DMS114 treated with DMSO at 0.1 percent for 48 hours (cell line): ENCODE measurements around the gene FAM151B.
A peak's percentile ranks its signal among the peaks of the same experiment; 100 is the strongest.
"Not testable (repeated sequence)": the region's sequence is repeated elsewhere in the genome, so short reads cannot be mapped to it uniquely, and the experiment has no call there.

Experiments used
- DNase-seq: peaks from one replicate; lab custom pipeline; 2025; ENCODE audit not compliant: unreplicated experiment; lab: John Stamatoyannopoulos, UW

FAM151B gene

DNA sequence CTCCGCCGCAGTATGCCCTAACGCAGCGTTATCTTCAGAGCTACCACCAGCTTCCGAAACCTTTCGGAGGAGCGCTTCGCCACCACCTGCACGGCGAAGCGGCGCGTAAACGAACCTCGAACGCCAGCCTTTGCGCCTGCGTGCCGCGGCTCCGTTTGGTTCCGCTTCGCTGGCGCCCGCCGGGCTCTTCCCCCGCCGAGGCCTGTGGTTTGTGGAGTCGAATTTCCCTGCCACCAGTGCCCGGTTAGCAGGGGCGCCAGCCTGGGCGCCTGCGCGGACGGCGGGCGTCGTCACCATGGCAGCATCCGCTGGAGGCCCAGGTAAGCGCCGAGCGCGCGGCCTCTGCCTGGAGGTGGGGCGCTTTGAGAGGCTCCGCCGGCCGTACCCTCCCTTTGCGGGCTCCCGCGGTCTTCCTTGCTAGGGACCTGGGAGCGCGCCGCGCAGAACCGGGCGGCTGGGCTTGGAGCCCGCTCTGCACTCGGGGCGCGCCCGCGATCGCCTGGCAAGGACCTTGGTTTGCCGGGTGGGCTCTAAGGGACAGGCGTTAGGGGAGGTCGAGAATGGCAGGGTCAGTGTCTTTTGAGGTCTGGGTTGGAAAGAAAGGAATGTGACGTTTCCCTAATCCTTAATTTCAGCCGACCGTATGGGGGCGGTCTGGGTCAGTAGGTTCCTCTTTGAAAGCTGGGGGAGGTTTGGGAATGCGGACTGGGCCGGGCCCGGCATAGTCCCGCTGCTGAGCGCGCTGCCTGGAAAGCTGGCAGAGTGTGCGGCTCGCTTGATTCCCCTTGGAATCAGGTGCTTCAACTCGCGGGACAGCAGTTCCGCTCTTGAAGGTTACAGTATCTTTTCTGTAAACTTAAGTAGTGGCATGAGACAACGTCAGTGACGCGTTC is at the start of gene FAM151B:
Gene FAM151B (plus strand): TSS at position 272 of the 893 bp plus-strand sequence. CDS start 24 bp downstream, at position 296.
- peak; percentile 65 for DNase-seq

GRCh38 chr5:80438739-80439138 is 49.2 kb upstream of the FAM151B start:
- no peak for DNase-seq

- DNase-seq: no peak
Observed at GRCh38 chr5:80439213-80439612, 48.7 kb upstream of the FAM151B start.

DNA sequence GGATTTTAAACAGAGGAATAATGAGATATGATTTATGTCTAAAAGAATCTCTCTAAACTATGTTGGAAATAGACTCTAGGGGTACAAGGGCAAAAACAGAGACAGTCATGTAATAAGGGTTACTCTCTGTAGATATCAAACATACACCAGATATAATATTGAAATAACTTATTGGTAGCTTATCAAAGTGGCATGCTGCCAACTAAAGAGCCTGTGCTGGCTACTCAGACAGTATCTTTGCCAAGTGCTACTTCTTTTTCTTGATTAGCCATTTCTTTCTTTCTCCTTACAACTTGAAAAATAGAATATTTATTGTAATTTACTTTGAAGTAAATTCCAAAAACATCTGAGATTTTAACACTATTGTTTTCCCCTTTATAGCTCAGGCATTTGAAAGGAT is 45.2 kb upstream of the FAM151B start:
- DNase-seq: no peak

- DNase-seq: no peak
Observed at GRCh38 chr5:80453366-80453765, 34.5 kb upstream of the FAM151B start.

- no peak for DNase-seq
Observed at GRCh38 chr5:80463269-80463668, 24.6 kb upstream of the FAM151B start.

DNA sequence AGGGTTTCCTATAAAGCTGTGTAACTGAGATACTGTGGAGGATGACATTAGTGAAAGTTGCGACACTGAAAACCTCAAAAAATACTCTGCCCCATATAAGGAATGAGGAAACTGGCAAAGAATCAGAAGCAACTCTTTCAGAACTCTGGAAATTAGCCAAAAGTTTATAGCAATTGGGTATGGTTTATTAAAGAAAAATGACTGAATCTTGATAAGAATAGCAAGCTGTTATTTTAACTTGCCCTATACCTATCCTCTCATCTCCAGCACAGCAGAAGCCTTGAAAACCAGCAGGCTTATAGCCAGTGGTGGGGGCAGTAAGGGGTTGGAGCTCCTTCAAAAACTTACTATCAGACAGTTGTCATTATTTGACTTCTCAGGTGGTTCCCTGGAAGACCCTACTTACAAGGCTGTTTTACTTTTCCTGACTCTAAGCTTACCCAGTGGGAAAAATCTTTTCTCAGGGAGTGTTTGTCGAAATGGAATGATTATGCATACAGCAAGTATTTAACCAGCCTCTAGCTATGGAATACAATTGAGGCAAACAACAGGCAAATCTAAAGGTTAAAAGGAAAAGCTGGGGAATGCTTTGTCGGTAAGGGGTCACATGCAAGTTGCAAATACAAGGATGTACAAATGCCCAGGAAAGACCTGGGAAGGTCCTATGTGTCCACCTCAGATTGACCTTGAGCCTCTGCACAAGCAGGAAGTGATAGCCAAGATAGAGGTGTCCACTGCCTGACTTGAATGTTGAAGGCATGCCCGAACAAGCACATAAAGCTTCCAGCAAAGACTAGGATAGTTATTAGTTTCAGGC is 21.0 kb upstream of the FAM151B start:
- DNase-seq: no peak

GRCh38 chr5:80468131-80468530 is 19.8 kb upstream of the FAM151B start:
- DNase-seq: no peak

DNA sequence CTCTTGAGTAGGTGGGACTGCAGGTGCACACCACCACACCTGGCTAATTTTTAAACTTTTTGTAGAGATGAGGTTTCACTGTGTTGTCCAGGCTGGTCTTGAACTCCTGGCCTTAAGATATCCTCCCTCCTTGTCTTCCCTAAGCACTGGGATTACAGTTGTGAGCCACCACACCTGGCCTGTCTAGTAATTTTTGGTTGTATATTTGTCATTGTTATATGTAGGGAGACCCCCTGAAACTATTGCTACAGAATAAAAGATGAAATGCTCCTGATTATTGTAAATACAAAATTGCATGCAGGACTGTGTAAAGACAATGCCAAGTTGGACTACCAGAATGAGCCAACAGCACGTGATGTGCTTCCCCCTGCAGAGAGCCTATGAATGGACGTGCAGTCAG is 17.3 kb upstream of the FAM151B start:
- DNase-seq: not testable (repeated sequence)

DNA sequence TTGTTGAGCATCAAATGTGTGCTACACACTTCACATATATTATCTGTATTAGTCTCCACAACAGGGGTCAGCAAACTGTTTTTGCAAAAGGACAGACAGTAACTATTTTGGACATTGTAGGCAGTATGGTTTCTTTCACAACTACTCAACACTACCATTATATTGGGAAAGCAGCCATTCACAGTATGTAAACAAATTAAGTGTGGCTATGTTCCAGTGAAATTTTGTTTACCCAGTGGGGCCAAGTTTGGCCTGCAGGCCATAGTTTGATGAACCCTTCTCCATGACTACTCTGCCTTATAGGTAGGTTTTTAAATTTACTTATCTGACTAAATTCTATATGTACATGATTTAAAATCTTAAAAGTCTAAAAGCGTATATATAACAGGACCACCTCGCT is 13.0 kb upstream of the FAM151B start:
- no peak for DNase-seq

DNA sequence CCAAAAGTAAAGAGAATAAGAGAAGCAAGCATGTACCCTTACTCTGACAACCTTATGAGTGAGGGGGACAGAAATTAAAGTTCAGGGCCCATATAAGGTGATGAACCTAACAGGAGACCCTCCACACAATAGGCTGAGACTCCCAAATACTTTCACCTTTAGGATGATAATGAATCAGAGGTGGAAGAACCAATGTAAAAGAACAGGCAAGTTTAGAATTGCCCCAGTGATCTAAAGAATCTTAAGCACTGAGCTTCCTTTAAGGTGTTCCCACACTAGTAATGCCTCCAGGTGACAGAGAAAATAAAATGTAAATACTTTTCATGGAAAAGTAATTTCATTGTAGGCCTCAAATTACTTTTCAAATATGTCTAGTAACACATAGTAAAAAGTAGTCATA is 8.2 kb upstream of the FAM151B start:
- no peak for DNase-seq

- DNase-seq: no peak
Observed at GRCh38 chr5:80480354-80480753, 7.5 kb upstream of the FAM151B start.

DNA sequence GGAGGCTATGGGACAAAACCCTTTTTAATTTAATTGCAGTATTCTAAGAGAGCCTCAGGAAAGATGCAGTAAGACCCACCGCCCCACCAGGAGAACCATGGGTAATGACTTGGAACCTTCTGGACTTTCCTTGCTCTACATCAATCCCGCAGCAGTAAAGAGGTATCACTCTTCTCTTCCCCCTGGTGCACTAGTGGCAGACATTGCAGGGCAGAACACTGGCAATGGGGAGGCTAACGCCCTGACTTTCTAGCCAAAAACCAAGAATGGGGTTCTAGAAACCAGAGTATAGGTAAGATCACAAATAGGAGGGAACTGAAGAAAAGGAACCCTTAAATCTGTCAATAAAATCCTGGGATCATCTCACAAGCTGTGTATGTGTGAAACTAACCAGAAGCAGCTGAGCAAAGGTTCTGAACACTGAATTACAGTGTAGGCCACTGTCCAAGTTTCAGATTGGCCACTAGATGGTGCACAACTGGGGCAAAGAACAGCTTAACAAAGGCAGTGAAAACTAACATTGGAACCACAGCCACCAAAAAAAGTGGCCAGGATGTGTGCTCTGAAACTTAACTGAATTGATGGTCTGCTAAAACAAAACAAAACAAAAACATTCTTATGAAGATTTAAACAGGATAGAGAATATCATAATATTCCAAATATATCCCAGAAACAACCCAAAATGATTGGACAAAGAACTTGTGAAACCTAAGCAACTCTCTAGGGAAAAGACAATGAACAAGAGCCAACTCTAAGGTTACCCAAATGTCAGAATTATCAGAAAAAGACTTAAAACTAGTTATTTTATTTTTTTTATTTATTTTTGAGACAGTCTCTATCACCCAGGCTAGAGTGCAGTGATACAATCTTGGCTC is 6.6 kb upstream of the FAM151B start:
- DNase-seq: peak; percentile 56

DNA sequence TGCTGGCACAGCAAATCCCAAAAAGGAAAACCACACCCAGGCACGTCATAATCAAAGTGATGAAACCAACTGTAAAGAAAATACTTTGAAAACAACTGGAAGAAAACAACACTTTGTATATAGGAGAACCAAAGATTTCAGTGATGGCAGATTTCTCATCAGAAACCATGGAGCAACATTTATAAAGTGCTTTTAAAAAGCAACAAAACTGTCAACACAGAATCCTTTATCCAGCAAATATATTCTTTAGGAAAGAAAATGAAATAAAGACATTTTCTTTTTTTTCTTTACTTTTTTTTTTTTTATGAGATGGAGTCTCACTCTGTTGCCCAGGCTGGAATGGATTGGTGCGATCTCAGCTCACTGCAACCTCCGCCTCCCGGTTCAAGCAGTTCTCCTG is 5.3 kb upstream of the FAM151B start:
- no peak for DNase-seq

DNA sequence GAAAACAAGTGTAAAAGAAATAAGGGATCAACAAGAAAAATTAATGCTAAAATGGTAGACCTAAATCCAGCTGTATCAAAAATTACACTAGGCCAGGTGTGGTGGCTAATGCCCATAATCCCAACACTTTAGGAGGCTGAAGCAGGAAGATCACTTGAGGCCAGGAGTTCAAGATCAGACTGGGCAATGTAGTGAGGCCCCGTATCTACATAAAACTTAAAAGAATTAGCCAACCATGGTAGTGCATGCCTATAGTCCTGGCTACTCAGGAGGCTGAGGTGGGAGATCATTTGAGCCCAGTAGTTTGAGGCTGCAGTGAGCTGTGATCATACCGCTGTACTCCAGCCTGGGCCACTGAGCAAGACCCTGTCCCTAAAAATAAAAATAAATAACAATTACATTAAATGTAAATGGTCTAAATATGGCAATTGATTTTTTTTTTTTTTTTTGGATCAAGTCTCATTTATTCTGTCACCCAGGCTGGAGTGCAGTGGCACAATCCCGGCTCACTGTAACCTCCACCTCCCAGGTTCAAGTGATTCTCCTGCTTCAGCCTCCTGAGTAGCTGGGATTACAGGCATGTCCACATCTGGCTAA is 4.2 kb upstream of the FAM151B start:
- DNase-seq: no peak

- DNase-seq: no peak
Observed at GRCh38 chr5:80487444-80487828, 464 bp upstream of the FAM151B start.

GRCh38 chr5:80491296-80491695 is 3.4 kb downstream of the FAM151B start:
- no peak for DNase-seq

GRCh38 chr5:80492741-80493140 is 4.8 kb downstream of the FAM151B start:
- no peak for DNase-seq

- DNase-seq: not testable (repeated sequence)
Observed at GRCh38 chr5:80493443-80493842, 5.5 kb downstream of the FAM151B start.

GRCh38 chr5:80495891-80496290 is 8.0 kb downstream of the FAM151B start:
- no peak for DNase-seq

DNA sequence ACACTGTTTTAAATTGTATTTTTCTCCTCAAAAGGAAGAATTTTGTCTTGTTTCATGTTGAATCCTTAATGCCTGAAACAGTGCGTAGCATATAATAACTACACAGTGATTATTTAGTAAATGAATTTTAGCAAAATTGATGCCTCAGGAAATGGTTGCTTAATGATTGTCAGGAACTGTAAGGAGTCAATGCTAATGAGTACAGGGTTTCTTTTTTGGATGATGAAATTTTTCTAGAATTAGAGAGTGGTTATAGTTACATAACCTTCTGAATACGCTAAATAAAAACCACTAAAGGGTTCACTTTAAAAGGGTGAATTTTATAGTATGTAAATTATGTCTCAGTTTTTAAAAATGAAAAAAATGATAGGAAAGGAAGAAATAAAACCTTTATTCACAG is 14.9 kb downstream of the FAM151B start:
- no peak for DNase-seq
